Measurements from ENCODE around the gene MYBBP1A. TPM values are rescaled to one million over a fixed set of nuclear protein-coding genes. Genes with fewer than 3 reads are reported as not detected.
A peak's percentile ranks its signal among the peaks of the same experiment; 100 is the strongest.

The MYBBP1A gene
- total RNA-seq, 1 experiment from 2014 or later: 177 TPM

GRCh38 chr17:4499431-4500190, 55.6 kb downstream of the MYBBP1A start:
- no TSS peak for BruUV-seq (replicated peaks)
- H3K9me3 ChIP-seq (ENCODE audit: low read depth, low read length, poor library complexity, severe bottlenecking): no peaks in the 10 kb centered on the region
- CTCF ChIA-PET: interaction anchor here (1.1 kb wide), 1 partner anchor 67 kb away, joined by 3 read pairs; no protein-coding TSS in a partner anchor
- H3K4me1 ChIP-seq (ENCODE audit: insufficient read depth, low read length, poor library complexity, severe bottlenecking): peaks cover 12% of the 10 kb centered on the region
- POLR2A ChIA-PET (ENCODE audit: low non-redundant PET): interaction anchor here (0.9 kb wide), 1 partner anchor 10 kb away, joined by 3 read pairs; no protein-coding TSS in a partner anchor
- H3K36me3 ChIP-seq (ENCODE audit: insufficient read depth, low read length, poor library complexity, severe bottlenecking): no peaks in the 10 kb centered on the region
- peak; percentile 18 for DNase-seq (ENCODE audit: low spot score)
- intact Hi-C loops (cut with micrococcal nuclease; ENCODE audit: unreplicated experiment): no loop called here
- H3K4me3 ChIP-seq (ENCODE audit: low read depth, low read length, poor library complexity, severe bottlenecking): peak overlapping the region; percentile 15
- TF ChIP-seq EZH2 (IDR thresholded peaks at IDR 0.05; ENCODE audit: borderline replicate concordance, low read depth, low read length, poor library complexity, severe bottlenecking): no peak
- H3K27me3 ChIP-seq (replicated peaks; ENCODE audit: insufficient read depth, low read depth, low read length, poor library complexity): peaks cover 48% of the 10 kb centered on the region
- no peak overlapping the region for H3K27ac ChIP-seq (ENCODE audit: low read depth, low read length, poor library complexity, severe bottlenecking)

- peaks cover 12% of the 10 kb centered on the region for H3K4me1 ChIP-seq (ENCODE audit: insufficient read depth, low read length, poor library complexity, severe bottlenecking)
- H3K27me3 ChIP-seq (replicated peaks; ENCODE audit: insufficient read depth, low read depth, low read length, poor library complexity): peaks cover 48% of the 10 kb centered on the region
- no peak within 1 kb of the TSS for H3K27ac ChIP-seq (ENCODE audit: low read depth, low read length, poor library complexity, severe bottlenecking)
- H3K4me3 ChIP-seq (ENCODE audit: low read depth, low read length, poor library complexity, severe bottlenecking): peak within 1 kb of the TSS; percentile 30
- intact Hi-C loops (cut with micrococcal nuclease; ENCODE audit: unreplicated experiment): no loop called here
- CTCF ChIA-PET: interaction anchor here (0.5 to 1.1 kb wide), 3 partner anchors 17 to 68 kb away, joined by 3 to 6 read pairs (median 3); no protein-coding TSS in a partner anchor
- peak; percentile 77 for DNase-seq (ENCODE audit: low spot score)
- no TSS peak for BruUV-seq (replicated peaks)
- no peaks in the 10 kb centered on the region for H3K36me3 ChIP-seq (ENCODE audit: insufficient read depth, low read length, poor library complexity, severe bottlenecking)
- no peak for TF ChIP-seq CTCF (conservative IDR thresholded peaks at IDR 0.05; ENCODE audit: low read depth, low read length)
- TF ChIP-seq EZH2 (IDR thresholded peaks at IDR 0.05; ENCODE audit: borderline replicate concordance, low read depth, low read length, poor library complexity, severe bottlenecking): no peak
- POLR2A ChIA-PET (ENCODE audit: low non-redundant PET): interaction anchor here (0.6 to 0.9 kb wide), 2 partner anchors 11 to 355 kb away, joined by 3 to 5 read pairs; no protein-coding TSS in a partner anchor
- H3K9me3 ChIP-seq (ENCODE audit: low read depth, low read length, poor library complexity, severe bottlenecking): no peaks in the 10 kb centered on the region
Observed at GRCh38 chr17:4498461-4499397, 56.5 kb downstream of the MYBBP1A start, which contains the start of gene SPNS2. Gene SPNS2, plus strand, starts transcription at chr17:4498881. Its CDS starts 167 bp downstream, at chr17:4499048.

- Histone ChIP-seq H3K36me3 (ENCODE audit: insufficient read depth, low read length, poor library complexity, severe bottlenecking) (no peaks in the 10 kb centered on the region), H3K9me3 (ENCODE audit: low read depth, low read length, poor library complexity, severe bottlenecking) (no peaks in the 10 kb centered on the region), H3K27ac (ENCODE audit: low read depth, low read length, poor library complexity, severe bottlenecking) (no peak overlapping the region), H3K4me1 (ENCODE audit: insufficient read depth, low read length, poor library complexity, severe bottlenecking) (peaks cover 12% of the 10 kb centered on the region), H3K4me3 (ENCODE audit: low read depth, low read length, poor library complexity, severe bottlenecking) (no peak overlapping the region), H3K27me3 (replicated peaks; ENCODE audit: insufficient read depth, low read depth, low read length, poor library complexity) (peaks cover 46% of the 10 kb centered on the region)
- intact Hi-C loops (cut with micrococcal nuclease; ENCODE audit: unreplicated experiment): no loop called here
- ChIA-PET CTCF (interaction anchor here (0.5 kb wide), 1 partner anchor 295 kb away, joined by 3 read pairs; no protein-coding TSS in a partner anchor), POLR2A (ENCODE audit: low non-redundant PET) (interaction anchor here (0.5 to 0.7 kb wide), 2 partner anchors 61 to 835 kb away, joined by 3 read pairs; no protein-coding TSS in a partner anchor)
- TF ChIP-seq CTCF (conservative IDR thresholded peaks at IDR 0.05; ENCODE audit: low read depth, low read length) (no peak), EZH2 (IDR thresholded peaks at IDR 0.05; ENCODE audit: borderline replicate concordance, low read depth, low read length, poor library complexity, severe bottlenecking) (no peak)
- peak; percentile 21 for DNase-seq (ENCODE audit: low spot score)
- no TSS peak for BruUV-seq (replicated peaks)
Observed at GRCh38 chr17:4497101-4497824, 57.9 kb downstream of the MYBBP1A start.

Data from A673 (cell line).